Right renal pelvis (tissue), 4 donors: ENCODE data around the gene WDR82. TPM values are rescaled to one million over a fixed set of nuclear protein-coding genes. Genes with fewer than 3 reads are reported as not detected.

Source experiments
- DNase-seq, 4 donors: peaks; one replicate each; pipeline ENCODE4 v3.0.0-alpha.2; 2013; ENCODE audit warnings: low read depth in 4 of 4, low spot score in 3 of 4, missing footprints in 1 of 4
- polyA plus RNA-seq, 4 donors: library from polyadenylated mRNA; unstranded; fragments of 120-200 nt; gene quantifications; one replicate each; pipeline ENCODE4 v1.2.1, GENCODE V29; 2013; ENCODE audit not compliant: insufficient read length in 4 of 4

Gene WDR82
- polyA plus RNA-seq, 4 donors = 92.9 to 110 (median 106) TPM

DNA sequence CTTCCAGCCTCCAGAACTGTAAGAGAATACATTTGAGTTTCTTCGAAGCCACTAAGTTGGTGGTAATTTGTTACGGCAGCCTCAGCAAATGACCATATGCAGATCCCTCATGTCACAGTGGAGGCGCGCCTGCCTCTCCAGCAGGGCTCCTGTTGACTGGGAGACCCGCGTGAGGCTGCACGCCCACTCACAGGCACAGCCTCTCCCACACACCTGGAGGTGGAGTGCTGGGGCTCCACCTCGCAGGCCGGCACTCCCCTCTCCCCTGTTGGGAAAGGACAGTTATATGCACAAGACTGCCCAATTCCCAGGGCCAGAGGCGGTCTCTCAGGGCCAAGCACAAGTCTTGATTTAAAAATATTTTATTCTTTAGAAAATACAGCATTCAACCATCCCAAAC is 50.2 kb downstream of the WDR82 start:
- no peak for DNase-seq

DNA sequence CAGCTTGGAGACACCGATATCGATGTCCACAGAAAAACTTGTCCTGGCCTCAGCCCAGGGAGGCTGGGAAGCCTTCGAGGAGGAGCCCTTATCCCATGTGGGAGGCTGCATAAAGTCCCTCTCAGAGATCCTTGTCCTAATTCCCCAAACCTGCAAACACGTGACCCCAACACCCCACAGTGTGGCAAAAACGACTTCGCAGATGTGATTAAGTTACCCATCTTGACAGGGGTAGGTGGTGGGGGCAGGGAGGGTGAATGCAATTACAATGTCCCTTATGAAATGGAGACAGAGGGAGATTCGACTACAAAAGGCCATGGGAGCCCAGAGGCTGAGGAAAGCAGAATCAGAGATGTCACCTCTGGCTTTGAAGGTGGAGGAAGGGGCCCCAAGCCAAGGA is 50.7 kb downstream of the WDR82 start:
- no peak for DNase-seq

DNA sequence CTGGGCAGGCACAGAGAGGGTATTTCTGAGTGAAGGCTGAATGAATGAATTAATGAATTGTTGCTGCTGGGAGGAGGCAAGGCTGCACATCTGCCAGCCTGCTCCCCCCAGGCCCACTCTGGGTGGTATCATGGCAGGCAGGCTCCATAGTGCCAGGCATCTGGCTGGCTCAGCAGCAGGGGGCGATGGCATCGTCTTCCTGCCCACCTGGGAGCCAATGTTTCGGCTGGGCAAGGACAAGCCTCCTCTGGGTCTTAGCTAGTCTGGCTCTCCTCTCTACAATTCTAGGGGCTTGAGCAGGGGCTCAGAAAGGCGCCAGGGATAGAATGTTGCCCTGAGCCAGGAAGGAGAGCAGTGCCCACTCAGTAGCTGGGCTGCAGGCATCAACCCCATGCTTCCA is 51.3 kb downstream of the WDR82 start:
- no peak for DNase-seq

DNA sequence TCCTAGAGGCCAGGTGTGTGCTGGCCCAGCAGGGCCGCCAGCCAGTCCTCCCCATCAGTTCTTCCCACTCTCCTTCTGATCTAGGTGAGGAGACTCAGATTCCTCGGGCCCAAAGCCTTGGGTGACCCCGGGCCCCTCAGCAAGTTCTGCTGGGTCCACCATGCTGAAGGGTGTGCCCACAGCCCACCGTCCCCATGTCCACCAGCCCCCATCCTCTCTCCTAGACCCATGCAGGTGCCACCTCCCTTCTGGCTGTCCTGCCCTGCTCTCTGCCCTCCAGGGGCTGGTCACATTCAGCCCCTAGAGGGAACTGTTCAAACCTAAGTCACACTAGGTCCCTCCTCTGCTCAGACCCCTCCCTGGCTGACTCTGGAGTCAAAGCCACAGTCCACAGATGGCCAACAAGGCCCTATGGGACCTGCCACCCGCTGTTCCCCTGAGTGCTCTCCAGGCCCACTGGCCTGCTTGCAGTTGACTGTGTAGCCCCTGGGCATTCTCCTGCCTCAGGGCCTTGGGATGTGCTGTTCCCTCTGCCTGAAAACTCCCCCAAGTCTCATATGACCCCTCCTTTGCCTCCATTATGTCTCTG is 52.1 kb downstream of the WDR82 start:
- DNase-seq = no peak

DNA sequence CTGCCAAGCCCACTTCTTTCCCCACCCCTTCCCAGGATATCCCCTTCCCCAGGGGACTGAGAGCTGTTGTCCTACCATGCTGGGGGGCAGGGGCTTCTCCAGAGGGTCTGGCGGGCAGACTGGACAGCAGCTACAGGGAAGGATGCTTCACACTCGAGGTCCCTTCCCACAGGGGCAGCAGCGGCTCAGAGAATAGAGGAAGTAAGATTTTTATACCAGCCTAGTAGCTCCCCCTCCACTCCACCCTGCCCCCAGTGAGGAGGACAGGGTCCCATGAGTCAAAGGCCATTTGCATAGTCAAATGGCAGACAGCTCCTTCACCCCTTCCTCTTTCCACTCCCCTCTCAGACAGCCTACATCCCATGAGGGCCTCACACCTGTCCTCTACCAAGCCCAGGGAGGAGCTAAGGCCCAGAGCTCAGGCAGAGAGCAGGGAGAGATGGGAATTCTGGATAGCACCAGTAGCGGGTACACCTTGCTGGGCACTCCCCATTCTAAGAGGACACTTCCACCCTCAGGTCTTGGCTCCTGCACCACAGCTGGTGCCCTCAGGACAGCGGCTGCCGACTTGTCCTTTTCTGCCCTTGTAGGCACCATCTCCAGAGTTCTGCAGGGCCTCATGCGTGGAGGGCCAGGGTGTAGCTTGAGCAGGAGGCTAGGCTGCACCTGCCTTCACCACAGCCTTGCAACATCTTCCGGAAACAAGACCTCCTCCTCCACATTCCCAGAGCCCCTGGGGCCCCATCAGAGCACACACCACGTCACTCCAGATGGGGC is 52.8 kb downstream of the WDR82 start, which contains the start of gene TLR9:
TSS of gene TLR9 (minus strand) at position 194 of the 777 bp plus-strand sequence. CDS start at position 78, 116 bp downstream.
- no peak for DNase-seq

DNA sequence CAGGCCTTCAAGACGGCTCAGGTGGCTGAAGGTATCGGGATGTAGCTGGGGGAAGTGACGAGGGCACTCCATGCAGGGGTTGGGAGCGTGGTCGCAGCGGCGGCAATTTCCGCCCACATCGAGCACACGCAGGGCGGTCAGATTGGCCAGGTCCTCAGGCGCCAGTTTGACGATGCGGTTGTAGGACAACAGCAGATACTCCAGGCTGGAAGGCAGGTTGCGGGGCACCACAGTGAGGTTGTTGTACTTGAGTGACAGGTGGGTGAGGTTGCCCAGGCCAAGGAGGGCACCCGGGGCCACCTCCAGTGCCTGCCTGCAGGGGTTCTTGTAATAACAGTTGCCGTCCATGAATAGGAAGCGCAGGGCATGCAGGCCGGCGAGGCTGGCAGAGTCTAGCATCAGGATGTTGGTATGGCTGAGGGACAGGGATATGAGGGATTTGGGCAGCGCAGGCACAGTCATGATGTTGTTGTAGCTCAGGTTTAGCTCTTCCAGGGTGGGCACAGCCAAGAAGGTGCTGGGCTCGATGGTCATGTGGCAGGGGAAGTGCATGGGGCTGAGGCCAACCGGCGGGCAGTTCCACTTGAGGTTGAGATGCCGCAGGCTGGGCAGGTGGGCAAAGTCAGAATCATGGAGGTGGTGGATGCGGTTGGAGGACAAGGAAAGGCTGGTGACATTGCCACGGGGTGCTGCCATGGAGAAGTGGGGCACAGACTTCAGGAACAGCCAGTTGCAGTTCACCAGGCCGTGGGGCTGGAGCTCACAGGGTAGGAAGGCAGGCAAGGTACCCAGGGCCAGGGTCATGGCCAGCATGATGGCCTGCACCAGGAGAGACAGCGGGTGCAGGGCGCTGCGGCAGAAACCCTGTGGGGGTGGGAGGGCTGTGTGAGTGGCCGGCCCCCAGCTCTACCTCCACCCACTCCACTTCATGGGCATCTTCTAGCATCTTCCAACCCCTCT is 54.7 kb downstream of the WDR82 start:
- DNase-seq = no peak

DNA sequence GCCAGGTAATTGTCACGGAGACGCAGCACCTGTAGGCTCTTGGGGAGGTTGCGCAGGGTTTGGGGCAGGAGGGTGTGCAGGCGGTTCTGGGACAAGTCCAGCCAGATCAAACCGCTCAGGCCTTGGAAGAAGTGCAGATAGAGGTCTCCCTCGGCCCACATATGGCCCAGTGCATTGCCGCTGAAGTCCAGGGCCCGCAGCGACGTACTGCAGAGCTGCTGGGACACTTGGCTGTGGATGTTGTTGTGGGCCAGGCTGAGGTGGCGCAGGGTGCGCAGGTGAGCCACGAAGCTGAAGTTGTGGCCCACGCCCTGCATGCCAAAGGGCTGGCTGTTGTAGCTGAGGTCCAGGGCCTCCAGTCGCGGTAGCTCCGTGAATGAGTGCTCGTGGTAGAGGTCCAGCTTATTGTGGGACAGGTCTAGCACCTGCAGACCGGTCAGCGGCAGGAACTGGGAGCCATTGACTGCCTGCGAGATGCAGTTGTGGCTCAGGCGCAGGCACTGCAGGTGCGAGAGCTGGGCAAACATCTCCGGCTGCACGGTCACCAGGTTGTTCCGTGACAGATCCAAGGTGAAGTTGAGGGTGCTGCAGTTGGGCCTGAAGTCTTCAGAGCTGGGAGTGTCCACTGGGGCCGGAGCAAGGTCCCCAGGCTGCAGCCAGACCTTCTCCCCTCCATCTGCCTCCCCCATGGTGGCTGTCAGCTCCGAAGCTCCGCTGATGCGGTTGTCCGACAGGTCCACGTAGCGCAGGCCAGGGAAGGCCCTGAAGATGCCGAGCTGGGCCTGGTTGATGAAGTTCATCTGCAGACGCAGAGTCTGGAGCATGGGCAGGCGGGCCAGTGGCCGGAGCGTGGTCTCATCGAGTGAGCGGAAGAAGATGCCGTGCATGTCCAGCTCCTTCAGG is 55.9 kb downstream of the WDR82 start:
- DNase-seq = no peak

DNA sequence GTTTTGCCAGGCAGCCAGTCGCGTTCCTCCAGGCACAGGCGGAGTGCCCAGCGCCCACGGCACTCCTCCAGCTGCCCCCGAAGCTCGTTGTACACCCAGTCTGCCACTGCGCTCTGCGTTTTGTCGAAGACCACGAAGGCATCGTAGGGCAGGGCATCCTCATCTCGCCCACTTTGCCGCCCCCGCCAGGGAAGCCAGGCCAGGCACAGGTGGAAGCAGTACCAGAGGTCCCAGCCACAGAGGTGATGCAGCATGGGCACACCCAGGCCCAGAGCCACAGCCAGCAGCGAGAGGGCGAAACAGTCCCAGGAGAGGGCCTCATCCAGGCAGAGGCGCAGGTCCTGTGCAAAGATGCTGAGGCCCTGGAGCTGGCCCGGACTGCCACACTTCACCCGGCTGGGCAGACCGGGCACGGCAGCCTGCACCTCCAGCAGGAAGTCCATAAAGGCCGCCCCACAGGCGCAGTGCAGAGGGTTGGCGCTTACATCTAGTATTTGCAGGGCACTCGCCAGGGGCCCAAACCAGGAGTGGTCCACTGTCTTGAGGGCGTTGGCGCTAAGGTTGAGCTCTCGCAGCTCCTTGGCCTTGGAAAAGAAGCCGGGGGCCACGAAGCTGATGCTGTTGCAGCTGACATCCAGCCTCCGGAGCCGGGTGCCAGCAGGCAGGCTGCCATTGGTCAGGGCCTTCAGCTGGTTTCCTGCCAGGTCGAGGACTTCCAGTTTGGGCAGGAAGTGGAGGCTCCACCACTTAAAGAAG is 56.7 kb downstream of the WDR82 start:
- no peak for DNase-seq

DNA sequence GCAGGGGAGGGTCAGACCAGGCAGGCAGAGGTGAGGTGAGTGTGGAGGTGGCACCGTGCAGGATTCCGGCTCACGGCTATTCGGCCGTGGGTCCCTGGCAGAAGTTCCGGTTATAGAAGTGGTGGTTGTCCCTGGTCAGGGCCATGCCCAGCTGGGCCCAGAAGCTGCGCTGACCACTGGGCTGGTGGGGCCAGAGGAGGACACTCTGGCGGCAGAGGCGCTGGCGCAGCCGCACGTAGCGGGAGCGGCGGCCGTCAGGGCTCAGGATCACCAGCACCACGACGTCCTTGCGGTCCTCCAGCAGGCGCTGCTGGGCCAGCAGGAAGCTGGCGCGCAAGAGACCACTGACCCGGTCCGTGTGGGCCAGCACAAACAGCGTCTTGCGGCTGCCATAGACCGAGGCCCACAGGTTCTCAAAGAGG is 57.3 kb downstream of the WDR82 start:
- no peak for DNase-seq

DNA sequence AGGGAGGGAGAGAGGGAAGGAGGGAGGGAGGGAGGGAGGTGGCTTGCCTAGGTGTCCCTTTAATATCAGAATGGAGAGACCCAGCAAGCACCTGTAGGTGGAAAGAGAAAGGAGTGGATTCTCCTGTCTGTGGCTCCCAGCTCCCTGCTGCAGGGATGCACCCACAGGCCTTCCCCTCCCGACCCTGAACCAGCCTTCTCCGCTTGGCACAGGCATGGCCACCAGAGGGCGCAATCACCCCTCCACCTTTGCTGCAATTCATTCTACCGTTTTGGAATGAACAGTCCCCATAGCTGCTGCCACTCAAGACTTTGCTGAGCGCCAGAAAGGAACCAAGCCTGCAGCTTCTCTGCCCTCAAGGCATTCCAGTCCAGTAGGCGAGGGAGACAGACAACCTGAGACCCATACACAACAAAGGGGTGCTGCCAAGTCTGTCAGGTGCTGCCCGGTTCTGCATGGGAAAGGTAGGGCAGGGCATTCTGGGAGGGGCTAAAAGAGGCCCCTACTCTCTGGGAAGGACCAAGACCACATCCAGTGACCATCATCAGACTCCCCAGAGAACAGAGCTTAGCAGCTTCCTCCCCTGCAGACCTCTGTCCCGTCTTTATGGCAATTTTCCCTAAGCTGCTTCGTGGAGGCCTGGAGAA is 57.9 kb downstream of the WDR82 start:
- DNase-seq = no peak

DNA sequence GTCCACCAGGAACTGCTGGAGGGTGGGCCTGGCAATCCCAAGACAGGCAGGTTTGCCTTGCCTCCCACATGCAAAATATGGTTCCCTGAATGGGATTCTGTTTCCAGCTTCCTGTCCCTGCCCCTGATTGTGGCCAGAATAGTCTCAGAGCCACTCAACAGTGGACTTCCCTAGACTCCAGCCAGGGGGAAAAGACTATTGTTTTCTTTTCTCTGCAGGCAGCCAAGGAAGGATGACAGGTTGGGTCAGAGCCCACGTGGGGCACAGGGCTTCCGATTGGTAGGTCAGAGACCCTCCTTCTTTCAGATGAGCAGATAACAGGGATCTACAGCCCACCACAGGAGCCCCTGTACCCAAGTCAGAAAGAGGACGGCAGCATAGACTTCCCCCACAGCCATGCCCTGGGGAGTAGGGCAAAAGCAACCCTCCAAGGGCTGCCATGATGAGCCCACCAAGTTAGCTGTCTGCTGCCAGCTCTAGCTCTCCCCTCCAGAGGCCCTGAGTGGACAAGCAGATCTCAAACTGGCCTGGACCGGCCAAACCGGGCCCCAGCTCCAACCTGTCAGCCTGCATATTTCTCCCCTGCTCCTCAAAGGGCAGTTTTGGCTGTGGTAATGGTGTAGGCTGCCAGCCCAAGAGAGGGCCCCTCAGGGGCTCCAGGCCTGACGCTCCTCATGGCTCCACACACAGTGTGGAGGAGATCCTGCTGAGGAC is 59.4 kb downstream of the WDR82 start:
- no peak for DNase-seq

DNA sequence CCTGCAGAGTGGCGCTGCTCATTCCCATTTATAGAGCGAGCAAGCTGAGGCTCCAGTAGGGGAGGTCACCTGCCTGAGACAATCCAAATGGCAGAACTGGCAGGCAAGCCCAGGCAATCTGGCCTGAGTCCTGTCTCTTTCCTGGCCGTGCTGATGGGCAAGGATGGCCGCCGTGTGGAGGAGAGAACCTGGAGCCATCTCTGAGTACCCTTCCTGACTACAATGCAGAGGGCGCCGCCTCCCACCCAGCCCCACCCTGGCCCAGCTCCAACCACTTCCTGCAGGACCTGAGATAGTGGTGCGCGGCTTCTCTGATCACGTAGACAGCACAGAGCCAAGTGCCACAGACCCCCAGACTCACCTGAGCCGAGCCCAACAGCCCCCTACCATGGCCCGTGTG is 60.0 kb downstream of the WDR82 start:
- DNase-seq = no peak

DNA sequence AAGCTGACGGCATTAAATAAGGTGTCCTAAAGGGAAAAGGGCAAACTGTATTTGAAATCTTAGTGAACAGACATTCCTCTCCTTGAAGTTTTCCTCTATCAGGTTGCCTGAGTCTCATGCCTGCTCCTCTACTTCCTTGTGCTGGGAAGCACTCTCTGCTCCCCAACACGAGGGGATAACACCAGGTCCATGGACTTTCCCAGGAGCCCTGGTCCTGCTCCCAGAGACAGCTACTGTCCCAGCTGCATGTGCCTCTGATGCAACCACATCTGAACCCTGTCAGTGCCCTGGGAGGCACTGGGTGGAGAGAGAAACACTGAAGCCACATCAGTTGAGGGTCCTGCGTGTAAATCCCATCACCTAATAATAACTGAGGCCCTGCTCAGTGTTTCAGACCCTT is 60.4 kb downstream of the WDR82 start:
- DNase-seq = no peak

DNA sequence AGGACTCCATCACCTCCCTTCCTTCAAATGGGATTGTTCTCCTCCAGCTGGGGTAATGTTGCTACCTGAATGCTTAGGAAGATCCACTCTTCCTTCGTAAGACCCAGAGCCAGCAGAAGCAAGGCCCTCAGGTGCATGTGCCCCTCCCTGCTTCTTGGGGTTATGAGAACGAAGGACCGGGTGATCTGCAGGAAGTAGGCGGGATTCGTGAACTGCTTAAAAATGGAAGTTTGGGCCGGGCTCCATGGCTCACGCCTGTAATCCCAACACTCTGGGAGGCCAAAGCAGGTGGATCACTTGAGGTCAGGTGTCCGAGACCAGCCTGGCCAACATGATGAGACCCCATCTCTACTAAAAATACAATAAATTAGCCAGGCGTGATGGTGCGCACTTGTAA is 61.0 kb downstream of the WDR82 start:
- DNase-seq = no peak

DNA sequence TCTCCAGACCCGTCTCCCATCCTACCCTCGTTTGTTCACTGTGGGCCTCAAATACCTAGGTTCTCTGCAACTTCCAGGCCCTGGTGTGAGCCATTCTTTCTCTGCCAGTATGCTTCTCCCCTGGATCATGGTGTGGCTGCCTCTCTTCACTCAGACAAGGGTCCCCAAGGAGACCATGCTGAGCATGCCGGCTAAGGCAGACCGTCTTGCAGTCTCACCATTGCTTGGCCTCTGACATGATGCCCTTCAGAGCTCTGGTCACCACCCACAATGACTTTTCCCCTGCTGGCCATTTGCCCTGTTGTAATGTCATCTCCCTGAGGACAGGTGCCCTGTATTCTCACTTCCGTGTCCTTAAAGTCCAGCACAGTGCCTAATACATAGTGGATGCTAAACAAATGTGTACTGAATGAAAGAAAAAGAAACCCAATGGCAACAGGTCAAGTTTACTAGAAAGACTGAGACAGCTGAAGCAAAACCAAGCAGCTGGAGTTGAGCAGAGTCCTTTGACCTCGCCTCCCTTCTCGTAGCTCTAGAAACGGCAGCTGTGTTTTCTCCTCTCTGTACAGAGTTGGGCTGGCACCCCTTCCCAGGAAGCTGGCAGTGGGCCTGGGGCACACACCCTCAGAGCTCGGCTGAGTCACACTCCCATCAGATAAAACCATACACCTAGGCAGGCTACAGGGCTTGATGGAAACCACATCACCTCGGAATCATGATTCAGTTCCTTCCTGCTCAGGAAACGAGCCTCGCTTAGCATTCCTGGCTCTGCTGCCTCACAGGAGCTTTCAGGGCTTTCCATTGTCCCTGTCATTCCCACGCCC is 61.7 kb downstream of the WDR82 start:
- DNase-seq = no peak

DNA sequence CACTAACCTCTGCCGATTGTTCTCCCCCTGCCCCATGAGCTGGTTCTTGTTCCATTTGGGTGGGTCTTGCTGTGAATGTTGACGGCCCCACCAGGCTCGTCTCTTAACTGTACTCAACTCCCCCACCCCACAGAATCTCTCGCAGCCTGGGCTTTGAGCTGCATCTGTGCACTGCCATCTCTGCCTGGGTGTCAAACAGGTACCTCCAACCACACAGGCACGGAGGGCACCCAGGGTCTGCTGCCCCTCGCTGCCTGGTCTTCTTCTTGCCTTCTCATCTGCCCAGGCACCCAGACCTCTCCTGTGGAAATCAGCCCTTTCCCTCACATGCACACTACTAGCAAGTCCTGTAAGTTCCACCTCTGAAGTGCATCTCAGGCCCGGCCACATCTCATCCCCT is 63.1 kb downstream of the WDR82 start:
- no peak for DNase-seq

DNA sequence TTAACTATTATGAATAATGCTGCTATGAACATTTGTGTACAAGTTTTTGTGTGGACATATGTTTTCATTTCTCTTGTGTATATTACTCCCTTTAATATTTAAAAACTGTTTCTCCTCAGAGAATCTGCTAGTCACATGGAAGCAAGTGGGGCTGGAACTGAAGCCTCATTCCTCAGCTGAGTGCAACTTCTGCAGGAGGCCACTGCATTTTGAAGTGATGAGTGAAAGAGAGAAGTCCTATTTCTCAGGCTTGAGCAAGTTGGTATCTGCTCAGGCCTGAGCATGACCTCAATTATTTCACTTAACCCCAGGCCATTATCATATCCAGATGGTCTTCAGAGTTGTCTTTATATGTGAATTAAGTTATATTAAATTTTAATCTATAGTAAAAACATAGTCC is 64.5 kb downstream of the WDR82 start:
- no peak for DNase-seq

DNA sequence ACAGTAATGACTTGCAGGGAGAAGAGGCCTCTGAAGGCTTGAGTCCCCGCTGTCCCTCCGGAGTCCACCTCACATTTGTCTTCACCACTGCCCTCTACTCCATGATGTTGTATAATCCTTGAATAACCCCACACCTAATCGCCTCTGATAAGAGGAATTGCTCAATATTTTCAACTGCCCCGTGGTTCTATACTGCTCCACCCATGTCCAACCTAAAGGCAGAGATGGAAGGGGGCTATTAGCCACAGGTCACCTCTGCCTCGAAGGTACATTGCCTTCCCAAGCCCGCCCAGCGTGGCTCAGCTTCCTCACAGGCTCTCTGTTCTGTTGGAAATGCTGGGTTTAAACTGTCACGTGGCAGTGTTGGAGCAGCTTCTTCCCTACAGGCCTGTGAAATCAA is 65.4 kb downstream of the WDR82 start:
- DNase-seq = no peak
